ENCODE measurements around the gene EFNA5.
"Not testable (repeated sequence)": the region's sequence is repeated elsewhere in the genome, so short reads cannot be mapped to it uniquely, and the experiment has no call there.

EFNA5 gene

DNA sequence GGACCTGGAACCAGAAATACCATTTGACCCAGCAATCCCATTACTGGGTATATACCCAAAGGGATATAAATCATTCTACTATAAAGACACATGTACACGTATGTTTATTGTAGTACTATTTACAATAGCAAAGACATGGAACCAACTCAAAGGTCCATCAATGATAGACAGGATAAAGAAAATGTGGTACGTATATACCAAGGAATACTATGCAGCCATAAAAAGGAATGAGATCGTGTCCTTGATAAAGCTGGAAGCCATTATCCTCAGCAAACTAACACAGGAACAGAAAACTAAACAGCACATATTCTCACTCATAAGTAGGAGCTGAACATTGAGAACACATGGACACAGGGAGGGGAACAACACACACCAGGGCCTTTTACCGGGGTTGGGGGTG is 218.9 kb downstream of the EFNA5 start:
- H3K4me3 Mint-ChIP-seq; H3K27me3 Mint-ChIP-seq; DNase-seq (ENCODE audit: low spot score in 2 of 2); ATAC-seq (replicated peaks; ENCODE audit: extremely low read depth, poor library complexity, severe bottlenecking); H3K4me1 Mint-ChIP-seq; H3K36me3 Mint-ChIP-seq (ENCODE audit: insufficient read depth); H3K27ac Mint-ChIP-seq (ENCODE audit: low read depth); H3K9me3 Mint-ChIP-seq: not testable (repeated sequence)

DNA sequence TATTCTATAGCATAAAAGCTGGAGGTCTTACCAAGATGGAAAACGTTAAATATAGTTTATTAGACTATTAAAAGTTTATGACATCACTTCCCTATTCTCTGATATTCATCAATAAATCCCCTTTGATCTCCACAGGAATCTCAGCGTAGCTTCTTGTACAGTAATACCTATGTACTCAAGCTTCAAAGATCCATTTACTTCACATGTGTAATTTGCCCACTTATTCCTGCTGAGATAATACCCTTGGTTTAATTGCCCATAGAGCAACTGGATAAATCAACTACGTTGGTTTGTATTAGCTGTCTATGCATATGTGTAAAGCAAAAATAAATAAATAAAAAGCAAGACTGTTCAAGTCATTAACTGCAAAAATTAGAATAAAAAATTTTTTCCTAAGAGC is 219.7 kb downstream of the EFNA5 start:
- Mint-ChIP-seq H3K36me3 (ENCODE audit: insufficient read depth) (no peaks in the 10 kb centered on the region), H3K4me1 (peaks cover under 1% of the 10 kb centered on the region), H3K9me3 (no peaks in the 10 kb centered on the region), H3K4me3 (no peak overlapping the region), H3K27ac (ENCODE audit: low read depth) (no peak overlapping the region), H3K27me3 (no peaks in the 10 kb centered on the region)
- ATAC-seq (replicated peaks; ENCODE audit: extremely low read depth, poor library complexity, severe bottlenecking): no peak
- DNase-seq (ENCODE audit: low spot score in 2 of 2): no peak

- H3K4me1 Mint-ChIP-seq: no peaks in the 10 kb centered on the region
- no peaks in the 10 kb centered on the region for H3K9me3 Mint-ChIP-seq
- DNase-seq (ENCODE audit: low spot score in 2 of 2): no peak
- no peak overlapping the region for H3K27ac Mint-ChIP-seq (ENCODE audit: low read depth)
- no peaks in the 10 kb centered on the region for H3K27me3 Mint-ChIP-seq
- no peak for ATAC-seq (replicated peaks; ENCODE audit: extremely low read depth, poor library complexity, severe bottlenecking)
- no peak overlapping the region for H3K4me3 Mint-ChIP-seq
- no peaks in the 10 kb centered on the region for H3K36me3 Mint-ChIP-seq (ENCODE audit: insufficient read depth)
These were observed 220.2 kb downstream of the EFNA5 start for GRCh38 chr5:107450531-107450930.

DNA sequence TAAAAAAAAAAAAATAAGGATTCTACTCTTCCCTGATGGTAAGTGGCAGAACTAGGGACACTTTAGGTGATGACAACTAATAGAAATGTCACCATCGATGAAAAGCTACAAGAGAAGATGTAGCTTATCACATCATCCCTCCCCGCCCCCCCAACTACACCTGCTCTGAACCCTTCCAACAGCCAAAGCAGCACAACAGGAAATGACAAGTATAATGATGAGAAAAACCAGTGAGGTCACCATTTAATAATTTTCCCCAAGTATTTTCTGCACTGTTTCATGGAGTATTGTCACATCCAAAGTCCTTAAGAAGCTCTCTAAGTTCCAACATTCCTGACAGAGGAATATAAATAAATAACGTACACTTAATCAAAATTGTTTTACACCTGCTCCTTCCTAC is 221.4 kb downstream of the EFNA5 start:
- no peak overlapping the region for H3K27ac Mint-ChIP-seq (ENCODE audit: low read depth)
- DNase-seq (ENCODE audit: low spot score in 2 of 2): no peak

DNA sequence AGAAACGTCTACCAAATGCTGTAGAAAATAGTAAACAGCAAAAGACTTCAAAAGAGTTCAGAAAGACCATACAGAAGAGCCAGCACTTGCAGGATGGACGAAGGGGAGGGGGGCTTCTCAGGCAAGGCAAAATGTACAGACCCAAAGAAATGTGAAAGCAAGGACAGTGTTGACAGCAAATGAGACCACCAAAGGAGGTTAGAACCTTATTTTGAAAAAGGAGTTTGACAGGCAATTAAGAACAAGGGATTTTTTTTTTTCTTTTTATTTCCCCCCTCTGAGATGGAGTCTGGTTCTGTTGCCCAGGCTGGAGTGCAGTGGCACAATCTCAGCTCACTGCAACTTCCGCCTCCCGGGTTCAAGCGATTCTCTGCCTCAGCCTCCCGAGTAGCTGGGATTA is 223.2 kb downstream of the EFNA5 start:
- no peak overlapping the region for H3K27ac Mint-ChIP-seq (ENCODE audit: low read depth)
- DNase-seq (ENCODE audit: low spot score in 2 of 2) (no peak), ATAC-seq (replicated peaks; ENCODE audit: extremely low read depth, poor library complexity, severe bottlenecking) (no peak)
- no peaks in the 10 kb centered on the region for H3K9me3 Mint-ChIP-seq
- H3K27me3 Mint-ChIP-seq: no peaks in the 10 kb centered on the region
- H3K4me3 Mint-ChIP-seq: no peak overlapping the region
- no peaks in the 10 kb centered on the region for H3K36me3 Mint-ChIP-seq (ENCODE audit: insufficient read depth)
- no peaks in the 10 kb centered on the region for H3K4me1 Mint-ChIP-seq

More for the DNA sequence above, 221.4 kb downstream of the EFNA5 start:
- no peaks in the 10 kb centered on the region for H3K9me3 Mint-ChIP-seq
- no peaks in the 10 kb centered on the region for H3K36me3 Mint-ChIP-seq (ENCODE audit: insufficient read depth)
- no peak for ATAC-seq (replicated peaks; ENCODE audit: extremely low read depth, poor library complexity, severe bottlenecking)
- H3K27me3 Mint-ChIP-seq: no peaks in the 10 kb centered on the region
- no peak overlapping the region for H3K4me3 Mint-ChIP-seq
- no peaks in the 10 kb centered on the region for H3K4me1 Mint-ChIP-seq

- H3K27me3 Mint-ChIP-seq: no peaks in the 10 kb centered on the region
- ATAC-seq (replicated peaks; ENCODE audit: extremely low read depth, poor library complexity, severe bottlenecking): no peak
- no peaks in the 10 kb centered on the region for H3K9me3 Mint-ChIP-seq
- H3K4me1 Mint-ChIP-seq: no peaks in the 10 kb centered on the region
- H3K36me3 Mint-ChIP-seq (ENCODE audit: insufficient read depth): no peaks in the 10 kb centered on the region
- no peak overlapping the region for H3K27ac Mint-ChIP-seq (ENCODE audit: low read depth)
- no peak overlapping the region for H3K4me3 Mint-ChIP-seq
- no peak for DNase-seq (ENCODE audit: low spot score in 2 of 2)
These were observed 223.8 kb downstream of the EFNA5 start for GRCh38 chr5:107446972-107447371.

DNA sequence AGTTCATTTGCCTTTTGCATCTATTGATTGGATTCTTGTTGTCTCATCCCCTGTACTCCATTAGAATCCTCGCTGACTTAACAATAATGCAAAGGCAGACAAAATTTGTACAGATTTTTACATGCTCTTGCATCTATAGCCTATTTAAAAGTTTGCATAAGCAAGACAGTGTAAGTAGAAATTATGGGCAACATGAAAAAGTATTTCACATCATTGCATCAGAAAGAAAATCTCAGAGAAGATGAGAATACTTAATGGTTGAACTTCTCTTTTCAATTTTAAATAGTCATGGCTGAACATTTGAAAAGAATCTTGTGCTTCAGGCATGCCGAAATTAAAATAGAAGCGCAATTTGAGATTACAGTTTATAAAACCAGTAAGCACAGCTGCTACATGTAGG is 226.4 kb downstream of the EFNA5 start:
- ATAC-seq (replicated peaks; ENCODE audit: extremely low read depth, poor library complexity, severe bottlenecking) (no peak), DNase-seq (ENCODE audit: low spot score in 2 of 2) (no peak)
- Mint-ChIP-seq H3K27ac (ENCODE audit: low read depth) (no peak overlapping the region), H3K9me3 (no peaks in the 10 kb centered on the region), H3K4me3 (no peak overlapping the region), H3K36me3 (ENCODE audit: insufficient read depth) (no peaks in the 10 kb centered on the region), H3K4me1 (no peaks in the 10 kb centered on the region), H3K27me3 (no peaks in the 10 kb centered on the region)

GRCh38 chr5:107443897-107444296 is 226.8 kb downstream of the EFNA5 start:
- ATAC-seq (replicated peaks; ENCODE audit: extremely low read depth, poor library complexity, severe bottlenecking) (no peak), DNase-seq (ENCODE audit: low spot score in 2 of 2) (no peak)
- no peaks in the 10 kb centered on the region for H3K27me3 Mint-ChIP-seq
- H3K36me3 Mint-ChIP-seq (ENCODE audit: insufficient read depth): no peaks in the 10 kb centered on the region
- no peak overlapping the region for H3K4me3 Mint-ChIP-seq
- no peak overlapping the region for H3K27ac Mint-ChIP-seq (ENCODE audit: low read depth)
- H3K9me3 Mint-ChIP-seq: no peaks in the 10 kb centered on the region
- H3K4me1 Mint-ChIP-seq: no peaks in the 10 kb centered on the region

DNA sequence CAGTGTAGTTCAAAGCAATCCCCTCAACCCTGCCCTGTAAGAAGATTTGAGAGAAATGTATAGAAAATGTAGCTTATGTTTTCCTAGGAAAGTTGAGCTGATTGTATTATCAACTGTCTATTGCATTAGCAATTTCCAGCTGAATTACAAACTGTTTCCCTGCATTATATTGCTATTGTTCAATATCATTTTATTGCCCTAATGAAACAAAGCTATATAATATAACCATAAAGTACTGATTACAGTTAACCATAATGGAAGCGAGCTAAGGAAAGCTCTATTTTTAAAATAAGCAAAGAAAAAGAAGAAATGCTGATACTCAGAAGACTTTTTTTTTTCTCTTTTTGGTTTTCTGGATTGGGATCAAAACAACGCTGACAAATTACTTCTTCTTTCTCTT is 228.3 kb downstream of the EFNA5 start:
- Mint-ChIP-seq H3K4me3 (no peak overlapping the region), H3K4me1 (no peaks in the 10 kb centered on the region), H3K9me3 (no peaks in the 10 kb centered on the region), H3K36me3 (ENCODE audit: insufficient read depth) (no peaks in the 10 kb centered on the region), H3K27me3 (no peaks in the 10 kb centered on the region), H3K27ac (ENCODE audit: low read depth) (no peak overlapping the region)
- ATAC-seq (replicated peaks; ENCODE audit: extremely low read depth, poor library complexity, severe bottlenecking) (no peak), DNase-seq (ENCODE audit: low spot score in 2 of 2) (no peak)

DNA sequence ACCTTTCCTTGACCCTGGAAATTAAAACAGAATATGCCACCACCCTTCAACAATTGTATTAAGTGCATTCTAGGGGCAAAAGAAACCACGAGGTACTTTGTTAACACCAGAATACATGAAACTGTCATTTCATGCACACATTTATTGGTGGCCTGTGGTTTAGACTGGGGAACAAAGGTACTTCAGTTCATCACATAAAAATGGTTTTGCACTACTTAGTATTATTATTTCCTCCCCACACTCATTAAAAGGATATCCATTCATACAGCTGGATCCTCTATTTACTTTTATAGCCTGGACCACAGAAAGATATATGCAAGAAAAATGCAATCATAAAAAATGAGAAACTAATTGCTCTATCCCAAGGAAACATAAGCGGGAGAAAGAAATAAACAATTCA is 230.9 kb downstream of the EFNA5 start:
- Mint-ChIP-seq H3K27ac (ENCODE audit: low read depth) (no peak overlapping the region), H3K36me3 (ENCODE audit: insufficient read depth) (no peaks in the 10 kb centered on the region), H3K4me3 (no peak overlapping the region), H3K9me3 (no peaks in the 10 kb centered on the region), H3K27me3 (no peaks in the 10 kb centered on the region), H3K4me1 (no peaks in the 10 kb centered on the region)
- DNase-seq (ENCODE audit: low spot score in 2 of 2) (no peak), ATAC-seq (replicated peaks; ENCODE audit: extremely low read depth, poor library complexity, severe bottlenecking) (no peak)

DNA sequence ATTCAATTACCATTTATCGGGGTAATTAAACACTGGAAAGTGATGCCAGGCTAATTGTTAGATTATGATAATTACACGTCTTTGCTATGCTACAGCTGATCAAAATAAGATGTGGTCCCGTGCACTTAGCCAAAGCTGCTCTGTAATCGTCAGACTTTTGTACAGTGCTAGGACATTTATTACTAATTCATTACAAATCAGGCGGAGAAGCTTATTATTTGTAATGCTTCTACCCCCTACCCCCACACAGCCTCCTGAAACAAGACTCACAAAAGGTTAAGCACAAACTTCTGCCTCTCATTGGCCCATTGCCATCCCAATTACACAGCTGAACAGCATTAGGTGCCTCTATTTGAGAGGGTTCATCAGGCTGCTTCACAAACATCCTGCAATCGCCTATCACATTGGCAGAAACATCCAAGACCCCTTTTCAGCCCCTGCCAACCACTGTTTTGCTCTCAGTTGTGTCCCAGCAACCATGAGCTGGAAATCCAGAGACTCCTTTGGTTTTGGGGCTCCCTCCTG is 232.7 kb downstream of the EFNA5 start:
- Mint-ChIP-seq H3K27me3 (no peaks in the 10 kb centered on the region), H3K27ac (ENCODE audit: low read depth) (no peak overlapping the region), H3K4me1 (no peaks in the 10 kb centered on the region), H3K36me3 (ENCODE audit: insufficient read depth) (no peaks in the 10 kb centered on the region), H3K9me3 (no peaks in the 10 kb centered on the region), H3K4me3 (no peak overlapping the region)
- ATAC-seq (replicated peaks; ENCODE audit: extremely low read depth, poor library complexity, severe bottlenecking) (no peak), DNase-seq (ENCODE audit: low spot score in 2 of 2) (no peak)

DNA sequence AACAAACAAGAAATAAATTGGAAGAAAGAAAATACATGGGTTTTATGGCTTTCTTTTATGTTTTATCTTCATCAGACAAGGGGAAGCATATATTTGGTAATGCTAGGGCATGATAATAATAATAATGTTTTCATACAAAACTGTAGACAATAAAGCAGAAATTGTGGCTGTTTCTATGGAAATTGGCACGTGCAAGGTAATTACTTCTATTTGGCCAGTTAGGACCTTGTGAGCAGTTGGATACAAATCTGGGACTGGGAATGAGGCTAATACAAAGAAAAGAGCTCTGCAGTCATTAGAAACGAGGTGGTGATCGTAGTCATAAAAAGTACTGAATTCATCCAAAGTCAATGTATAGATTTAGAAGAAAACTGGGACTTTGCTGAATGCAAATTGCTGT is 233.6 kb downstream of the EFNA5 start:
- ATAC-seq (replicated peaks; ENCODE audit: extremely low read depth, poor library complexity, severe bottlenecking) (no peak), DNase-seq (ENCODE audit: low spot score in 2 of 2) (no peak)
- Mint-ChIP-seq H3K4me1 (no peaks in the 10 kb centered on the region), H3K36me3 (ENCODE audit: insufficient read depth) (no peaks in the 10 kb centered on the region), H3K9me3 (no peaks in the 10 kb centered on the region), H3K4me3 (no peak overlapping the region), H3K27ac (ENCODE audit: low read depth) (no peak overlapping the region), H3K27me3 (no peaks in the 10 kb centered on the region)

DNA sequence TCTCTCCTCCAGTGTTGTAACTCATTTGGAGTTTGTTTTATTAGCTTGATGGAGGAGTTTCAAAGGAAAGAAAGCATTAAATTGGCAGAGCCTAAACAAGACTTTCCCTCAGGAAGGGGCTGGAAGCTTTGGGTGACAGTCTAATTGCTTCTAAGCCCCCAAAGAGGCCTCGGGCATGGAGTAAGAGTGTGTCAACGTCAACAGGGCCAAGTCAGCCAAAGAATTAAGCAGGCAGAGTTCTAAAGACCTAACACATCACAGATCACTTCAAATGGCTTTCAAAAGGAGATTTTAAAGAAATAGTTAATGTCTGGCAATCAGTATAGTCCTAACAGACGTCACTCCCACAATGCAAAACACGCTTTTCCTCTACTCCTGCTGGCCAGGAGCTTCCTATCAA is 234.5 kb downstream of the EFNA5 start:
- no peaks in the 10 kb centered on the region for H3K27me3 Mint-ChIP-seq

DNA sequence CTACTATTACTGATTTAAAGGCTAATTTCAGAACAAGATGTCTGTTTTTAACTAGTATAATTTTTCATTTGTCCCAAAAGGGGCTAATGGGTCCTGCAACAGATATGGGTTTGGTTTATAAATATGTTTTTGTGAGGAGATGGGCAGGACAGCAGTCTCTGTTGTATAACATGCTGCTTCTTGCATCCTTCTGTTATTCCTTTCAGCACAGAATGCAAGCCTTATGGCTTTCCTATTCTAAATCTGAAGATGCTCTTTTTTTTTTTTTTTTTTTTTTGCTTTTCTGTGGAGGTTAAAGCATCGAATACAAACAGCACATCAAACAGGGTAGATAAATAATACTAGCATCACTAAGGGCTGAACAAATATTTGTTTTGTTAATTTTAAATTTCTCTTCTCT is 235.7 kb downstream of the EFNA5 start:
- Mint-ChIP-seq H3K4me1 (peaks cover 6% of the 10 kb centered on the region), H3K4me3 (no peak overlapping the region), H3K9me3 (no peaks in the 10 kb centered on the region), H3K27ac (ENCODE audit: low read depth) (no peak overlapping the region), H3K27me3 (no peaks in the 10 kb centered on the region), H3K36me3 (ENCODE audit: insufficient read depth) (no peaks in the 10 kb centered on the region)
- DNase-seq (ENCODE audit: low spot score in 2 of 2): no peak
- ATAC-seq (replicated peaks; ENCODE audit: extremely low read depth, poor library complexity, severe bottlenecking): no peak

More for the DNA sequence above, 234.5 kb downstream of the EFNA5 start:
- no peak for DNase-seq (ENCODE audit: low spot score in 2 of 2)
- H3K4me3 Mint-ChIP-seq: no peak overlapping the region
- H3K36me3 Mint-ChIP-seq (ENCODE audit: insufficient read depth): no peaks in the 10 kb centered on the region
- H3K4me1 Mint-ChIP-seq: no peaks in the 10 kb centered on the region
- H3K27ac Mint-ChIP-seq (ENCODE audit: low read depth): no peak overlapping the region
- H3K9me3 Mint-ChIP-seq: no peaks in the 10 kb centered on the region
- ATAC-seq (replicated peaks; ENCODE audit: extremely low read depth, poor library complexity, severe bottlenecking): no peak

Measured in central memory CD8-positive, alpha-beta T cell (primary cell).